Posterior vena cava (tissue), 2 donors: Measurements from ENCODE around the gene DTX3. TPM values are rescaled to one million over a fixed set of nuclear protein-coding genes. Genes with fewer than 3 reads are reported as not detected.
"Not testable (repeated sequence)": the region's sequence is repeated elsewhere in the genome, so short reads cannot be mapped to it uniquely, and the experiment has no call there.

Experiments
- DNase-seq: peaks from one replicate; pipeline ENCODE4 v3.0.0-alpha.2; 2020; ENCODE audit warnings: low spot score
- intact Hi-C, 2 donors: fragments of 100-400 bp; cut with DNase I; formaldehyde crosslinking; loops; one replicate each; pipeline versions ENCODE4 v1.14.1 to v1.14.2; 2022 to 2023
- total RNA-seq, 2 donors: library from RNA; stranded (reverse); fragmentation: NEBNext Ultra II Directional; extraction: Animal tissue kit (Norgen Biotek cat#: 25700); gene quantifications; one replicate each; pipeline ENCODE4 v1.2.1, GENCODE V29; 2021
- donor health status: DM: yes; HTN: yes; CAD: no.
- donor health status: DM: yes; HTN: yes; CAD: no.

Gene DTX3
- total RNA-seq, 2 donors from 2014 or later, result 32.4 to 35.6 TPM

DNA sequence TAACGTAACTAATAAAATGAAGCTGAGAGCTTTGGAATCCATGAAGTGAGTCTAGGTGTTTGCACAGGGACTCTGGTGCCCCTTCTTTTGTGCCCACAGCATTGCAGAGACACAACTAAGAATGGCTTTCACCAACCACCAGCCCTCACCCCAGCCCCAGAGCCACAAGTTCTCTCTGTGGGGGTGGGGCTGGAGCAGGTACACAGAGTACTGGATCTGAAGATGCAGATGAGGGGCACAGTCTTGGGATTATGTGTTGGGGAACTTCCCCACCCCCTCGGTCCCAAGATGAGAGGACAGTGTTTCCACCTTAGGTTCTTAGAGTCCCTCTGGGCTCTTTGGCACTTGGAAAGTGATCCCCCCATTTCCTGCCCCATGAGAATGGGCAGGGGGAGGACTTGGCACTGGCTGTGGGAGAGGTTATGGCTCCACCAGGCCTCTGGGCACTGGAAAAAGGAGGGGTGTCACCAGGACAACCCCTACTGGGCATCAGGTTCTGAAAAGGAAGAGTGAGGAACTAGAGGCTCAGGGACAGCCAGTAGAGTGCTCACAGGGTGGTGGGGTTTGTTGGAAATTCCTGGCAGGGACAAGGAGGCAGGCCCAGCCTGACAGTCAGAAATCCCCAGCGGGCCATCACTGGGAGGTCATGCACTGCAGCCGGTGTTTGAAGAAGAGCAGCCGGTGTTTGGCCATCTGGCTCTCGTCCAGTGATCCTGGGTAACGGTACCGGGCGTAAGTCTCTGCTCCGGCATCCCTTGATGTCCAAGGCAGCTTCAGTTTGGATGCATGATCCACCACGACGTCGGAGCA, 21.7 kb downstream of the DTX3 start:
- intact Hi-C loops, result no loop called here
- no peak for DNase-seq

DNA sequence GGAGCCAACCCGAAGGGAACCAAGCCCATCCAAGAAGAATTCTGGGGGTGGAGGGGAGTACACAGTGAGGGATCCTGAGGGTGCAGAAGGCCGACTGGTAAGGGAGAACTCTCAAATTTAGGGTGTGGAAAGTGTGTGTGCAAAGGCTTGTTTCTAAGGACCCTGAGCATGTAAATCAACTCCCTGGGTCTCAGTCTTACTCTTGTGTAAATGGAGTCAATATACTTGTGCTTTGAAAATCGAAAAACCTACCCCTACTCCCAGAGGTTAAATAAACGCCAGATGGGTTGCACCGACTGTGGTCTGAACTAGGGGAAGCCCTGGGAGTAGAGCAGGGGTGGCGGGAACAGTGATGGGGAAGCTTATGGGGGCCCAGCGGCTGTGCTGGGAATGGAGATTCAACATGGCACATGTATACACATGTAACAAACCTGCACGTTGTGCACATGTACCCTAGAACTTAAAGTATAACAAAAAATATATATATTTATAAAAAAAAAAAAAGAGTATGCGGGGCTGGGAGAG, 22.4 kb downstream of the DTX3 start:
- DNase-seq, result no peak
- intact Hi-C loops, result no loop called here

DNA sequence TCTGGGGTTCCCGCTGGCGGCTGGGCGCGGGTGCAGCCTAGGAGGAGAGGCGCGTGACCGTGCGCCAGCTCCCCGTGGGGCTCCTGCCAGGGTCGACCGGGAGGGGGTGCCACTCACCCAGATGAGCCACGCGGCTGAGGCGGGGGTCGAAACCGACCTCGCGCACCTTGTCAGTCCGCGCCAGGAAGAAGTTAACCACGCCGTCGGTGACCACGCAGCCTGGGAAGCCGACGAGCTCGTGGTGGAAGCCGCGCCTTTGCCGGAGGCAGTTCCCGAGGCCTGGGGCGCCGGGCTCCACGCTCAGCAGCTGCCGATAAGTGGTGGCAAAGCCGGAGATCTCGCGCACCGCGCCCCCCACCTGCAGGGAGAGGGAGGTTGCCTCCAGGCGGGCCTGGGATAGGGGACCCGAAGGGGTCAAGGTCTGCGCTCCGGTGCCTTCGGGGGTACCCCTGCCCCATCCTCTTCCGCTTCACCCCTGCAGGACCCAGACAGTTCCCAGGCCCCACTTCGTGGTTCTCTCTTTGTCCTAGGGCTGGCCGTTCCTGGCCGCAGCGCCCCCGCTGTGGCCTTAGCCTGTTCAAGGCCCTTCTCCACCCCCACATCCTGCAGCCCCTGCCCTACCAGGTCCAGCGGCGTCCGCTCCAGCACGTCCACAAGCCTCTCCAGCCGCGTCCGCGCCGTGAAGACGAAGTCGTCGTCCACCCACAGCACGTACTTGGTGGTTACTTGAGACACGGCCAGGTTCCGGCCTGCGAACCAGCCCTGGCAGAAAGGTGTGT, 23.1 kb downstream of the DTX3 start:
- intact Hi-C loops, result no loop called here
- no peak for DNase-seq

DNA sequence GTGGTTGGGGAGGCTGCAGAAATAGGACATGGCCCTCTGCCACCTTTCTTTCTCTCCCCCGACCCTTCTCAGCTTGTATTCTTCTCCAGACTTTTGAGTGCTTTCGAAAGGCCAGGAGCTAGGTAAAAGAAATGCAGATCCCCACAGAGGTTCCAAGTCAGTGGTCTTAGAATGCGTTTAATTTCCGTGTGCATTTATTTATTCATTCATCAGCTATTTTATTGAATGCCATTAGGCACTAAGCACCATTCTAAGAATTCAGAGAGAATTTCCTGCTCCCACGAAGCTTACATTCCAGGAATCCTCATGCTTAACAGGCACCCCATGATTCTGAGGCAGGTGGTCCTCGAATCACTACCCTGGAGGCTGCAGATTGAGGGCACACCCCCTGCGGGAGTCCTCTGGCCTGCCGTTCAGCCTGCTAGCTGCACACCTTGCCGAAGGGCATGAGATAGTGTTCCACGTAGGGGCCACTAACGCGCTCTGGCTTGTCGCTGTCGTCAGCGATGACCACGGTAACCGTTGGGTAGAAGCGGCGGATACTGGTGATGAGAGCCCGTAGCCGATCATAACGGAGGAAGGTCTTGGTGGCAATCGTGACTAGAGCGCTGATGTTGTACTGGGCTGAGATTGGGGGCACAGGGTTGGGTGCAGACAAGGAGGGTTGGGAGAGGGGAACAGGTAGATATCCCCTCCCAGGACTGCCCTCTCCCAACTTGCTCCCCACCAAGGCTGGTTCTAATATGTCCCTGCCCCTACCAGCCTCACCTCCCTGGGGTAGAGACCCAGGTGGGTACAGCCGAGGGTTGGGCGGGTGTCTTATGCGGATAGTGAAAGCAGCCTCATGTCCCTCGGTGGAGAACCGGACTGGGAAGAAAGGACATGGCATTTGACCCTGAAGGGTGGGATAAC, 23.9 kb downstream of the DTX3 start:
- intact Hi-C loops, result no loop called here
- DNase-seq, result no peak

DNA sequence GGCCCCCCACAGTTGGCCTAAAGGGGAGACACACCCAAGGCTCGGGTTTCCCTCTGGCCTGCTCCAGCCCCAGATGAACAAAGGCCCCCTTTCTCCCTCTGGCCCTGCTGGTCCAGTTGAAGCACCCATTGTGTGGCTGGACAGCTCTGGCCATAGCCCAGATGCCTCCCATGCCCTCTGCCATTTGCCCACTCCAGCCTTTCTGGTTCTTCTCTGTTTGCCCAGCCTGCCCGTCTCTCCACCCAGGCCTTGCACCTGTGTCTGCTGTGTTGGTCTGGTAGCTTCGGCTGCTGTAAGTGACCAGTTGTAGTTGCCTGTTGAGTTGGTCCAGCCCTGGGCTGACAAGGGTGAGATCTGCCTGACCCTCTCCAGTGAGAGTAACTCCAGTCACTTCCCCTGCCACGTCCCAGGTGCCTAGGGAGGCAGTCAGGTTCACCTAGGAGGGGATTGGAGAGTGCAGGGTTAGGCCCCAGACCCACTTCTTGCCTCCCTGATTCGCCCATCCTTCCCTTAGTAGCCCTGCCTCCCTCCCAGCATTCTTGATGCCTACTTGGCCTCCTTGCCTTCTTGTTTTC, 25.4 kb downstream of the DTX3 start:
- intact Hi-C loops, result loop anchor here in 1 of 2 donors (5.0 kb wide), 1 partner anchor 43 kb away; no protein-coding TSS in a partner anchor
- DNase-seq, result no peak

DNA sequence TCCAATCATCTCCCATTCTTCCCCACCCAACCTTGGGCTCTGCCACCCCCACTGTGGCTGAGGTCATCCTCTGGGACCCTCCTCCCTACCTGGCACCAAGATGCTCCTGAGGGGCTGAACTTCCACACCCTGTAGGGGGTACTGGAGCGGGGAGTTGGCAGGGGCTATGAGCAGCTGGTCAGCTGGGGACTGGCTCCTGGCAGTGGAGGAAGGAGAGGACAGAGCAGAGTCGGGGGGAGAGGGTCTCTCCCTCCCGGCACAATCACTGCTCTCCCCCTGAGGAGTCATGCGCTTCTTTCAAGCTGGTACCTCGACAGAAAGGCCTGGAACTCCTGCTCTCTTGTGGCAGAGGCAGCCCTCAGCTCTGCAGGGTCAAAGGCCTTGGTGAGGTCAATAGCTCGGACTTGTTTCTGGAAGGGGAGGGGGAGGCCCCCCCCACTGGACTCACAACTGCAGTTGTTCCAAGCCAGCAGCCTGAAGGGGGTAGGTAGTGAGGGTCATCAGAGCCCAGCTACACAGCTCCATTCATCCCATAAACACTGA, 26.3 kb downstream of the DTX3 start:
- intact Hi-C loops, result loop anchor here in 1 of 2 donors (5.0 kb wide), 1 partner anchor 44 kb away; no protein-coding TSS in a partner anchor
- DNase-seq, result no peak

DNA sequence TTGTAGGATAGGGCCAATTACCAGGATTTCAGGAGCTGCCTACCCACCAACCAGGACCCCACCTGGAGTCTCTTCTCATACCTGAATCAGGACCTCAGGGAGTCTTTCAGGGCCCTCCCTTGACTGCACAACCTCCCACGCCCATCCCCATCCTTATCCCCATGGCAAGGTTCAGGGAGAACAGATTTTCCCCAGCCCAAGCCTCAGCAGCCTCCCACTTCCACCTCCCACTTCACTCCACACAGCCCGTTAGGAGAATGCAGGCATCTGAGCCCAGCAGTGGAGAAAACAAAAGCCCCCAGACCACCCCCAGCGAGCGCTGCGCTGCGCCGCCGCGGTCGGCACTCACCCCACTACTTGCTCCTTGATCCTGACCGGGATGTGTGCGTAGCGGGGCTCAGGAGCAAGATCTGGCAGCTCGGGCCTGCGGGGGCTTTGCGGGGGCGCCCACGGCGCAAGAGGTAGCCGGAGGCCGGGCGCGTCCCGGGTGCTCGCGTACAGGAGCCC, 27.0 kb downstream of the DTX3 start:
- intact Hi-C loops, result loop anchor here in 1 of 2 donors (5.0 kb wide), 1 partner anchor 44 kb away; no protein-coding TSS in a partner anchor
- no peak for DNase-seq

DNA sequence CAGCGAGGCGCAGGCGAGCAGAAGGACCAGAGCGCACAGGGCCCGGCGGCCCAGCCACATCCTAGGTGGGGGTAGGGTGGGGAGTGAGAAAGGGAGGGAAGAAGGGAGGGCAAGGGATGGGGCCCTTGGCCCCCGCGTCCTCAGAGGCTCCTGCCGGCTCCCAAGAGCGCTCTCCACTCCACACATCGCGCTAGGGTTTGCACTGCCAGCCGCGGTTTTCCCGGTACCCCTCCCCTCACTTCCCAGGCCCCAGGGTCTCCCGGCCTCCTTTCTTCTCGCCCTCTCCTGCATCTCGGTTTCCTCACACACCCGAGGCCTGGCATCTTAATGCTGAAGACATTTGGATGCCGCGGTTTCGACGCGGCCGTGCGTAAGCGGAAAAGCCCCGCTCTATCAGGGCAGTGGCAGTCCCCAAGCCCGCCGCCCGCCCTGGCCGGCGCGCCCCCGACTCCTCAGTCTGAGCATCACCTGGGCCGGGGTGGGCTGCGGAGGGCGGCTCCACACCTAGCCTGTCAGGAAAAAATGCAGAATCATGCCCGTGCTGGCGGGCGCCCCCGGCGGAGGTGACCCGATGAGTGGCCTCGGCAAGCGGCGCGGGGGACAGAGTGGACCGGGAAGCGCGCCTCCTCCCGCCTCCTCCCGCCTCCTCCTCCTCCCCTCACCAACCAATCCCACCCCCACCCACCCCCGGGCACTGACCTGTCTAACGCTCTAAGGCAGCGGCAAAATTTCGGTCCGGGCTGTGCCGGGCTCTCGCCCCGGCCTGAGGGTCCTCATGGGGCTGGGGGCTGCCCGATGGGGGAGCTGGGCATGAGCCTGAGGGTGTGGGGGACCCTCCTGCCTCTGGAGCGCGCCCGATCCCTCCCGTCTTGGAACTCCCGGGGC, 27.7 kb downstream of the DTX3 start:
- intact Hi-C loops, result loop anchor here in 1 of 2 donors (5.0 kb wide), 1 partner anchor 45 kb away; no protein-coding TSS in a partner anchor
- no peak for DNase-seq

DNA sequence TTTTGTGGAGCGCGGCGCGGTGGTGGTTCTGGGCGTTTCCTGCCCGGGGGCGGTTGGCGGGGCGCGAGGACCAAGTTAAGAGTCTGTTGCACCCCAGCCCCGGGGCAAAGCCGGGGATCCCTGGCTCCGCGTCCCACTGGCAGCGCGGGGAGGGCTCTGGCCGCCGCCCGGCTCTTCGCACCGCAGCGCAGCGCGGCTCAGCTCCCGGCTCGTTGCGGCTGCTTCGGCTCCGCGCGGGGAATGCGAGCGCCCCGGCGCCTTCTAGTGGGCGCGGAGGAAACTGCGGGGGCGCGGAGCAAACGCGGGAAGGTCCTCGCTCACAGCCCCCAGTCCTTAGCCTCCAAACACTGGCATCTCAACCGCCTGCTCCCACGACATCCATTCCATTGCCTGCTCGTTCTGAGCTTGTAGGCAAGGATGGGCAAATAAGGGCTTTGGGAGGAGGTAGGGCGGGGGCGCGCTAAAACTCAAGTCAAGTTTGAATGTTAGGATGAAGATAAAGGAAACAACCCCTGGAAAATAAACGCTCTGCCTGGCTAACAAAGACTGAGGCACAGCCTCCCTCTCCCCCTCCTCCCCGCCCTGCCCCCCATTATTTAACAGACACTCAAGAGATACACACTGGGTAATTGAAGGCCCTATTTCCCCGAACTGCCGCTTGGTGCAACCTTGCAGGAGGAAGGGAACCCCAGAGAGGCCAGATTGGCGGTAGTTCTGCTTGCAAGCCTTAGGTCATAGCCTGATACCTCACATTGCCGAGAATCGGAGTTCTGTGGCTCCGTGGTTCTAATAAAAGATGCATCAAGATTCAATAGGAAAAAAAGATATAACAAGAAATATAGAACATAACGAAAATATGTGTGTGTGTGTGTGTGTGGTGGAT, 28.6 kb downstream of the DTX3 start, which contains the start of gene B4GALNT1:
Gene B4GALNT1, minus strand, starts transcription at position 244 of the 883 bp plus-strand sequence. CDS start 1,069 bp downstream, outside the sequence.
- DNase-seq, result no peak
- intact Hi-C loops, result loop anchor here in 1 of 2 donors (5.0 kb wide), 1 partner anchor 46 kb away; no protein-coding TSS in a partner anchor

DNA sequence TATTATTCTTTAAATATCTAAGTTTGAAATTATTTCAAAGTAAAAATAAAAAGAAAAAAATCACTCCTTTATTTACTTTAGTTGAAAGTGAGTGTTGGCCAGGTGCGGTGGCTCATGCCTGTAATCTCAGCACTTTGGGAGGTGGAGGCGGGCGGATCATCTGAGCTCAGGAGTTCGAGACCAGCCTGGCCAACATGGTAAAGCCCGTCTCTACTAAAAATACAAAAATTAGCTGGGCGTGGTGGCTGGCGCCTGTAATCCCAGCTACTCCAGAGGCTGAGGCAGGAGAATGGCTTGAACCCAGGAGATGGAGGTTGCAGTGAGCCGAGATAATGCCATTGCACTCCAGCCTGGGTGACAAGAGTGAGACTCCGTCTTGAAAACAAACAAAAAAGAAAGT, 32.1 kb downstream of the DTX3 start:
- DNase-seq, intact Hi-C loops: not testable (repeated sequence)

DNA sequence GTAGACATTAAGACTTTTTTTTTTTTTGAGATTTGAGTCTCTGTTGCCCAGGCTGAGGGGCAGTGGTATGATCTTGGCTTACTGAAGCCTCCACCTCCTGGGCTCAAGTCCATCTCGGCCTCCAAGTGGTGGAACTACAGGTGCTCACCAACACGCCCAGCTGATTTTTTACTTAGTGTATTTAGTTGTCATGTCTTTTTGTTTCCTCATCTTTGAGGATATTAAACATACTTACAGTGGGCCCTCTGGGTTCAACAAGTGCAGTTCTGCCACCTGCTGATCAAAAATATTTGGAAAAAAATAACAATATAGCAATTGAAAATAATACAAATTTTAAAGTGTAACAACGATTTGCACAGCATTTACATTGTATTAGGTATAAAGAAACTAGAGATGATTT, 32.7 kb downstream of the DTX3 start:
- DNase-seq, result no peak
- intact Hi-C loops, result no loop called here

DNA sequence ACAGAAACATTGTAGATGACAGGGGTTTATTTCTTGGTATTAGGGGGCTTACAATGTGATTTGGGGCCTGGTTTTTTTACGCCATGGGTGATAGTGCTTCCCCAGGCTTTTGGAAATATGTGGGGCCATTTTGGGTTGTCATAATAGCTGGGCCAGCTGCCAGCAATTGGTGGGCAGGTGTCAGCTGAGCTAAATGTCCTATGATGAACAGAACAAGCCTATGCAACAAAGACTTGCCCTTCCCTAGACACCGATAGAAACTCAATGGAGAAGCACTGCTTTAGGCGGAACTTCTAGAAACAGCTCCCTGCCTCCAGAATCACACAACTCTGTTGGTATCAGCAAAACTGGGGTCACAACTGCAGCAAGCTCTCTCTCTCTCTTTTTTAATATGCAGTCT, 33.5 kb downstream of the DTX3 start:
- no peak for DNase-seq
- intact Hi-C loops, result no loop called here

DNA sequence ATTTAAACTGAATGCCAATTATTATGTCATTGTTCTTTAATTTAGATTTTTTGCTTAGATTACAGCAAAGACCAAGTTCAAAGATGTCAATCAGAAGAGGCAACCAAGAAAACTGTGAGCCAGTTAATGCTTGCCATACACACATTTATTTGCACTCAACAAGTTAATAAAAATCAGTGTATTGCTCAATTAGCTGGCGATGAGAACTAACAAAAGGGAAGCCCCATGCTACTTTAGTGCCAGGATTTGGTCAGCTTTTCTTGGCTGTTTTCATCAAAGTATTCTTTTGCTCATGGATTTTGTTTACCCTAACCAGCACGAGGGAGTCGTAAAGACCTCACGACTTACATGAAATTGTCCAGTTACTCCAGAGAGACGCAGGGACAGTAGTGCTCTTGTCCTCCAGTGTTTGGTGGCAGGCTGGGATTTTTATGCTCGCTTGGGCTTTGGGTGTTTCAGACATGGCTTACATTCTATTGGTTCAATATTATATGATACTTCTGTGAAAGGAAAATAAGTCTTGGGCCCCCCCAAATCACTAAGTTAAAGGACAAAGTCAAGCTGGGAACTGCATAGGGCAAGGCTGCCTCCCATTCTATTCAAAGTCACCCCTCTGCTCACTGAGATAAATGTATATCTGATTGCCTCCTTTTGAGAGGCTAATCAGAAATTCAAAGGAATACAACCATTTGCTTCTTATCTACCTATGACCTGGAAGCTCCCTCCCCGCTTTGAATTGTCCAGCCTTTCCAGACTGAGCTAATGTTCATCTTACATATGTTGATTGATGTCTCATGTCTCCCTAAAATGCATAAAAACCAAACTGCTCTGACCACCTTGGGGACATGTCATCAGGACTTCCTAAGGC, 35.8 kb downstream of the DTX3 start:
- DNase-seq, result no peak
- intact Hi-C loops, result no loop called here

DNA sequence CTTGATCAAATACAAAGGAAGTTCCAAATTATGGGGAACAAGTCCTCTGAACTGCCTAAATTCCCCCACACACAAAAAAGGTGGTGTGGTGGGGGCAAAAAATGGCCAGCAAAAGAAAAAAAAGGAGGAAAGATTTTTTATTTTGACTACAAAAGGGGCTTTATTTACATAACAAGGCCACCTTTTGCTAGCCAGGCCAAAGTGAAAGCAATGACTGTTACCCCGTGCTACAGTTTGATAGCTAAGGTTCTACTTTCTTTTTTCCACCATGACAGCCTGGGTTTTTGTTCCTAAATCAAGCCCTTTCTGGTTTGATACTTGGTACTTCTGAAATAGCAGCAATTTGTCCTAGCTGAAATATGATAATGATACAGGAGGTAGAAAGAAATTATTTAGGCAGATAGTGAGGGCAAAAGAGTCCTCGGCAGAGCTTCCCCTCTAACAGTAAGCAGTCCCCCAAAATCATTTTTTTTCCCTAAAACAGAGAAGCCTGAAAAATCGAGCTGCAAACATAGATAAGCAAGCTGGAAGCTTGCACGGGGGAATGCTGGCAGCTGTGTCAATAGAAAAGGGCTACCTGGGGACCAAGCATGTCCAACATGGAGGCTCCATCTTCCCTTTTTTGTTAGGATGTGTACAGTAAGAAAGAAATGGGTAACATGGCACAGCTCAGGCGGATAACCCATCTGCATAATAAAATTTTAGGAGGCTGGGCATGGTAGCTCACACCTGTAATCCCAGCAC, 37.2 kb downstream of the DTX3 start:
- intact Hi-C loops, result no loop called here
- no peak for DNase-seq
